Nephron (organoid): ENCODE results near the gene LLGL2.

Experiments
- H3K27ac Mint-ChIP-seq, 3 experiments: 2 replicates each; pipeline ENCODE4 v1.8.0; 2020; ENCODE audit warnings: mixed read lengths in 3 of 3, mild to moderate bottlenecking in 2 of 3, moderate library complexity in 1 of 3
- H3K27me3 Mint-ChIP-seq: 2 replicates; pipeline ENCODE4 v1.8.0; 2021; ENCODE audit warnings: low read depth, mild to moderate bottlenecking, moderate library complexity, mixed read lengths
- H3K36me3 Mint-ChIP-seq: 2 replicates; pipeline ENCODE4 v1.8.0; 2020; ENCODE audit warnings: low read depth, mixed read lengths
- H3K4me1 Mint-ChIP-seq: 2 replicates; pipeline ENCODE4 v1.8.0; 2020; ENCODE audit warnings: mixed read lengths
- H3K4me3 Mint-ChIP-seq, 3 experiments: 2 replicates each; pipeline ENCODE4 v1.8.0; 2020; ENCODE audit warnings: mild to moderate bottlenecking in 3 of 3, mixed read lengths in 3 of 3, moderate library complexity in 2 of 3
- H3K9me3 Mint-ChIP-seq: 2 replicates; pipeline ENCODE4 v1.8.0; 2020; ENCODE audit warnings: mixed read lengths
- TF ChIP-seq, protein P1 (sequence below), 3 experiments: fragments of 200-600 bp; sonication (generic); IDR thresholded peaks; one replicate each; pipeline ENCODE4 v1.5.0; 2021; ENCODE audit warnings: antibody characterized with exemption in 3 of 3; ENCODE audit not compliant: unreplicated experiment in 3 of 3

LLGL2 gene

DNA sequence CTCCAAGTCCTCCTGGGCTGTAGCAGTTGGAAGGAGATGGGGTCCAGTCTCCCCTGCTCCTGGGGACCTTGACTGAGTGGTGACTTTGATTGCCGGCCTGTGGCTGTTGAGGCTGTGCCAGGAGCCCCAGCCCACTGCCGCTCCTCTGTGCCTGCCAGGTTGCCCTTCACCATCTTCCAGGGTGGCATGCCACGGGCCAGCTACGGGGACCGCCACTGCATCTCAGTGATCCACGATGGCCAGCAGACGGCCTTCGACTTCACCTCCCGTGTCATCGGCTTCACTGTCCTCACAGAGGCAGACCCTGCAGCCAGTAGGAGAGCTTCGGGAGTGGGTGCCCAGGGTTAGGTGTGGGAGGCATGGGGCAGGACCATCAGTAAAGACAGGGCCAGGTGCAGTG is 38.7 kb downstream of the LLGL2 start:
- Mint-ChIP-seq H3K36me3 (peaks cover 5% of the 10 kb centered on the region), H3K9me3 (no peaks in the 10 kb centered on the region), H3K27me3 (no peaks in the 10 kb centered on the region), H3K27ac (no peak overlapping the region), H3K4me3 (no peak overlapping the region), H3K4me1 (peaks cover 5% of the 10 kb centered on the region)
- TF ChIP-seq, protein P1, sequence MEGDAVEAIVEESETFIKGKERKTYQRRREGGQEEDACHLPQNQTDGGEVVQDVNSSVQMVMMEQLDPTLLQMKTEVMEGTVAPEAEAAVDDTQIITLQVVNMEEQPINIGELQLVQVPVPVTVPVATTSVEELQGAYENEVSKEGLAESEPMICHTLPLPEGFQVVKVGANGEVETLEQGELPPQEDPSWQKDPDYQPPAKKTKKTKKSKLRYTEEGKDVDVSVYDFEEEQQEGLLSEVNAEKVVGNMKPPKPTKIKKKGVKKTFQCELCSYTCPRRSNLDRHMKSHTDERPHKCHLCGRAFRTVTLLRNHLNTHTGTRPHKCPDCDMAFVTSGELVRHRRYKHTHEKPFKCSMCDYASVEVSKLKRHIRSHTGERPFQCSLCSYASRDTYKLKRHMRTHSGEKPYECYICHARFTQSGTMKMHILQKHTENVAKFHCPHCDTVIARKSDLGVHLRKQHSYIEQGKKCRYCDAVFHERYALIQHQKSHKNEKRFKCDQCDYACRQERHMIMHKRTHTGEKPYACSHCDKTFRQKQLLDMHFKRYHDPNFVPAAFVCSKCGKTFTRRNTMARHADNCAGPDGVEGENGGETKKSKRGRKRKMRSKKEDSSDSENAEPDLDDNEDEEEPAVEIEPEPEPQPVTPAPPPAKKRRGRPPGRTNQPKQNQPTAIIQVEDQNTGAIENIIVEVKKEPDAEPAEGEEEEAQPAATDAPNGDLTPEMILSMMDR (IDR thresholded peaks at IDR 0.05; ENCODE audit: unreplicated experiment in 3 of 3): no peak

DNA sequence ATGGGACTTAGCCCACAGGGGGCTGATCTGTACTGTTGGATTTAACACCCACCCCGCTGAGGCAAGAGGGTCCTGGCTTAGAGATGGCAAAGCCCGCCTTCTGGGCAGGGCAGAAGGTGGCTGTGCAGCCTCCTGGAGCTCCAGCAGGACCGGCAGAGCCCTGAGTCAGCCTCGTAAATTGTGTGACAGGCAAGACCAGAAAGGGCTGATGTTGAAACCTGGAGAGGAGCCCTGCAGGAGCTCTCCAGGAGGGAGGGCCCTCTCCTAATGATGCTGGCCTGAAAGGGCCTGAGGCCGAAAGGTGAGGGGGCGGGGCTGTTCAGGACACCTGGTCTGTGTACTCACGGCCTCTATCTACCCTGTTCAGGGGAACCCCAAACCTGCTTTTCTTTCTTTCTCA is 39.6 kb downstream of the LLGL2 start:
- H3K27ac Mint-ChIP-seq: no peak overlapping the region
- H3K4me3 Mint-ChIP-seq: no peak overlapping the region
- H3K9me3 Mint-ChIP-seq: no peaks in the 10 kb centered on the region
- TF ChIP-seq, protein P1 (IDR thresholded peaks at IDR 0.05; ENCODE audit: unreplicated experiment in 3 of 3): no peak
- H3K36me3 Mint-ChIP-seq: peaks cover 5% of the 10 kb centered on the region
- H3K4me1 Mint-ChIP-seq: peaks cover 5% of the 10 kb centered on the region
- no peaks in the 10 kb centered on the region for H3K27me3 Mint-ChIP-seq

DNA sequence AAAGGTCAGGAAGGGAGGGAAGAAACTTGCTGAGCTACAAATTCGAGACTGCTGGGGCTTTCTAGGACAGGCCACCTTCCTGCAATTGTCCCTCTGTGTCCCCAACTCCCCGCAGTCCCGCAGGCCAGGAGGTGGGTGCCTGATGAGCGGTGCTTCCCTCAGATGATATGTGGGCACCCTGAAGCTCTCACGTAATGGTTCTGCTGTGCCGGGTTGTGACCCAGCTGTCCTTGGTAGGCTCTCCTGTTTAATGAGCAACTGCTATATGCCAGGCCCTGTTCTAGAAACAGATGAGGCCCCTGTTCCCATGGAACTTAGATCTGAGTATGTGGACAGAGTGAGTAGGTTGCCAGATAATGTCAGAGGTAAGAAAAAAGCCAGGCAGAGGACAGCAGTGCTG is 40.1 kb downstream of the LLGL2 start:
- Mint-ChIP-seq H3K9me3 (no peaks in the 10 kb centered on the region), H3K4me1 (peaks cover 5% of the 10 kb centered on the region), H3K4me3 (no peak overlapping the region), H3K36me3 (peaks cover 5% of the 10 kb centered on the region), H3K27me3 (no peaks in the 10 kb centered on the region), H3K27ac (no peak overlapping the region)
- TF ChIP-seq, protein P1 (IDR thresholded peaks at IDR 0.05; ENCODE audit: unreplicated experiment in 3 of 3): no peak

DNA sequence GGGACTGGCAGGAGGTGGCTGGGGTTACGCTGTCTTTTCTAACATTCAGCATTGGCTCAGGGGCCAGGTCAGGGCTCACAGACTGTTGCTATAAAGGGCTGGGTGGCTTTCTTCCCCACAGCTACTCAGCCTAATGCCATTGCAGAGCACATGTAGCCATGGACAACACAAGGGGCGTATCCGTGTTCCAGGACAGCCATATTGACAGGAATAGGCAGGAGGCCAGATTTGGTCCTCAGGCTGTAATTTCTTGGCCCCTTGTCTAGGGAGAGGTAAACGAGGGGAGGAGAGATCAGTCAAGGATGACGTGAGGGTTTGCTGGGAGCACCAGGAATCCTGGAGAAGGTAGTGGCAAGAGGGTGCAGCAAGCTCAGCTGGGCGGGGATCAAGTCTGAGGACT is 40.9 kb downstream of the LLGL2 start:
- Mint-ChIP-seq H3K36me3 (peaks cover 5% of the 10 kb centered on the region), H3K4me3 (no peak overlapping the region), H3K9me3 (no peaks in the 10 kb centered on the region), H3K27me3 (no peaks in the 10 kb centered on the region), H3K27ac (no peak overlapping the region), H3K4me1 (peaks cover 5% of the 10 kb centered on the region)
- TF ChIP-seq, protein P1 (IDR thresholded peaks at IDR 0.05; ENCODE audit: unreplicated experiment in 3 of 3): no peak

DNA sequence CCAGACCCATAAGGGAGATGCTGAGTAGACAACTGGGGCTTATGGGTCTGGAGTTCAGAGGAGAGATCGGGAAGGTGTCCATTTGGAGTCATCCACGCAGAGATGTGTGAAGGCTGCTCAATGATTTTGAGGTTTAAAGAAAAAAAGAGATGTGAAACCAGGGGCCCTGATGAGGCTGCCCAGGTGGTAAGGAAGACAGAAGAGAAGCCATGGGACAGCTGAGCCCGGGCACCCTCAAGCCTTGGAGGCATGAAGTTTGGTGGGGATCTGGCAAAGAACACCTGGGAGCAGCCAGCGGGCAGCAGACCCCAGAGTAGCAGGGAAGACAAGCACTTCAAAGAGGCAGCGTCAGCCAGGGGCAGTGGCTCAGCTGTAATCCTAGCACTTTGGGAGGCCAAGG is 41.3 kb downstream of the LLGL2 start:
- H3K36me3 Mint-ChIP-seq: peaks cover 5% of the 10 kb centered on the region
- H3K27me3 Mint-ChIP-seq: no peaks in the 10 kb centered on the region
- H3K4me3 Mint-ChIP-seq: no peak overlapping the region
- H3K27ac Mint-ChIP-seq: no peak overlapping the region
- no peaks in the 10 kb centered on the region for H3K9me3 Mint-ChIP-seq
- TF ChIP-seq, protein P1 (IDR thresholded peaks at IDR 0.05; ENCODE audit: unreplicated experiment in 3 of 3): no peak
- peaks cover 5% of the 10 kb centered on the region for H3K4me1 Mint-ChIP-seq

DNA sequence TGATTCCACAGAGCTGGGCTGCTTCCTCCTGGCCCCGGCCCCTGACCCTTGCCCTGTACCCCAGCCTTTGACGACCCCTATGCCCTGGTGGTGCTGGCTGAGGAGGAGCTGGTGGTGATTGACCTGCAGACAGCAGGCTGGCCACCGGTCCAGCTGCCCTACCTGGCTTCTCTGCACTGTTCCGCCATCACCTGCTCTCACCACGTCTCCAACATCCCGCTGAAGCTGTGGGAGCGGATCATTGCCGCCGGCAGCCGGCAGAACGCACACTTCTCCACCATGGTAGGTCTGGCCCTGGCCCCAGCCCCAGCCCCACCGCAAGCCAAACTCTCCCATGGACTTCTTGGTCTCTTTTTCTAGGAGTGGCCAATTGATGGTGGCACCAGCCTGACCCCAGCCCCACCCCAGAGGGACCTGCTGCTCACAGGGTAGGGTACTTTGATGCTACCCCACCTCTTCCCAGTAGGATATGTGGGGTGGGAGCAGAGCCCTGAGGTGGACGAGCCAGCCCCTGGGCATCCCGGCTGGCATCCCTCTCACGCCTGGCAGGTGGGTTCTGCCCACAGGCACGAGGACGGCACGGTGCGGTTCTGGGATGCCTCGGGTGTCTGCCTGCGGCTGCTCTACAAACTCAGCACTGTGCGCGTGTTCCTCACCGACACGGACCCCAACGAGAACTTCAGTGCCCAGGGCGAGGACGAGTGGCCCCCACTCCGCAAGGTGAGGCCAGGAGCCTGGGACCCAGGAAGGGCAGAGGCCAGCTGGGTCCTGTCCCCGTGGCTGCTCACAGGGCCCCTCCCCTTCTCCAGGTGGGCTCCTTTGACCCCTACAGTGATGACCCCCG is 43.1 kb downstream of the LLGL2 start:
- TF ChIP-seq, protein P1 (IDR thresholded peaks at IDR 0.05; ENCODE audit: unreplicated experiment in 3 of 3): no peak
- Mint-ChIP-seq H3K4me3 (no peak overlapping the region), H3K27ac (no peak overlapping the region), H3K36me3 (peaks cover 5% of the 10 kb centered on the region), H3K4me1 (peaks cover 5% of the 10 kb centered on the region), H3K9me3 (no peaks in the 10 kb centered on the region), H3K27me3 (no peaks in the 10 kb centered on the region)
